GM23338 (cell line): ENCODE data around the gene NDFIP1. TPM values are rescaled to one million over a fixed set of nuclear protein-coding genes. Genes with fewer than 3 reads are reported as not detected.

Experiments used
- ATAC-seq: fragments of 200-7000 bp; cut with Tn5 transposase; 3 replicates; pipeline ENCODE4 v1.9.1; 2020
- DNase-seq: peaks from one replicate; pipeline ENCODE4 v3.0.0-alpha.2; 2015; ENCODE audit warnings: low spot score
- H2AFZ ChIP-seq: fragments of 200-600 bp; sonication (generic); 2 replicates; pipeline ENCODE4 v1.8.0; 2016; ENCODE audit warnings: antibody characterized with exemption, mild to moderate bottlenecking, moderate library complexity
- H3F3A ChIP-seq: fragments of 200-600 bp; sonication (generic); replicated peaks from 2 replicates; pipeline ENCODE4 v1.8.0; 2017; ENCODE audit warnings: antibody characterized with exemption, mixed run types, low read depth
- H3K27ac ChIP-seq: fragments of 200-600 bp; sonication (generic); 2 replicates; pipeline ENCODE4 v1.6.1; 2016; ENCODE audit warnings: low read depth
- H3K27me3 ChIP-seq: fragments of 200-600 bp; sonication (generic); 2 replicates; pipeline ENCODE4 v1.8.0; 2016; ENCODE audit warnings: mild to moderate bottlenecking, mixed run types, moderate library complexity; ENCODE audit not compliant: insufficient read depth
- H3K36me3 ChIP-seq: fragments of 200-600 bp; sonication (generic); 2 replicates; pipeline ENCODE4 v1.8.0; 2016; ENCODE audit warnings: mild to moderate bottlenecking; ENCODE audit not compliant: insufficient read depth
- H3K4me1 ChIP-seq: fragments of 200-600 bp; sonication (generic); 2 replicates; pipeline ENCODE4 v1.8.0; 2016; ENCODE audit warnings: mild to moderate bottlenecking, moderate library complexity; ENCODE audit not compliant: insufficient read depth
- H3K4me2 ChIP-seq: fragments of 200-600 bp; sonication (generic); 2 replicates; pipeline ENCODE4 v1.7.1; 2017; ENCODE audit warnings: mixed run types
- H3K4me3 ChIP-seq: fragments of 200-600 bp; sonication (generic); 2 replicates; pipeline ENCODE4 v1.6.1; 2016; ENCODE audit warnings: mixed run types
- H3K79me2 ChIP-seq: fragments of 200-600 bp; sonication (generic); replicated peaks from 2 replicates; pipeline ENCODE4 v1.8.0; 2017; ENCODE audit warnings: mild to moderate bottlenecking; ENCODE audit not compliant: insufficient read depth
- H3K9me2 ChIP-seq: fragments of 200-600 bp; sonication (generic); 2 replicates; pipeline ENCODE4 v1.8.0; 2017; ENCODE audit not compliant: insufficient read depth
- H4K20me1 ChIP-seq: fragments of 200-600 bp; sonication (generic); replicated peaks from 2 replicates; pipeline ENCODE4 v1.8.0; 2017; ENCODE audit warnings: mild to moderate bottlenecking; ENCODE audit not compliant: insufficient read depth
- H3K27ac Mint-ChIP-seq: 2 replicates; pipeline ENCODE4 v1.8.0; 2020; ENCODE audit warnings: inconsistent platforms, mild to moderate bottlenecking, moderate library complexity, mixed read lengths
- H3K27me3 Mint-ChIP-seq: 3 replicates; pipeline ENCODE4 v1.8.0; 2022; ENCODE audit warnings: low read depth, mild to moderate bottlenecking, moderate library complexity, mixed read lengths, inconsistent platforms; ENCODE audit not compliant: insufficient read depth, poor library complexity
- H3K36me3 Mint-ChIP-seq: 3 replicates; pipeline ENCODE4 v1.8.0; 2021; ENCODE audit warnings: low read depth, mild to moderate bottlenecking, inconsistent platforms, moderate library complexity, mixed read lengths
- H3K4me1 Mint-ChIP-seq: 3 replicates; pipeline ENCODE4 v1.8.0; 2020; ENCODE audit warnings: mild to moderate bottlenecking, inconsistent platforms, mixed read lengths
- H3K4me3 Mint-ChIP-seq: 3 replicates; pipeline ENCODE4 v1.8.0; 2021; ENCODE audit warnings: moderate library complexity, mild to moderate bottlenecking, inconsistent platforms, mixed read lengths
- H3K9me3 Mint-ChIP-seq: 3 replicates; pipeline ENCODE4 v1.8.0; 2020; ENCODE audit warnings: moderate library complexity, mild to moderate bottlenecking, inconsistent platforms, mixed read lengths
- CREB1 ChIP-seq: fragments of 250-450 bp; sonication (Bioruptor Pico); IDR thresholded peaks from 2 replicates; pipeline ENCODE4 v1.5.0; 2020; ENCODE audit warnings: low read depth, mild to moderate bottlenecking, moderate library complexity
- CTCF ChIP-seq, 2 experiments: fragments of 200-600 bp in 1 of 2; sonication (generic) in 1 of 2; conservative IDR thresholded peaks; 2 replicates each; pipeline versions ENCODE4 v1.5.1 to v1.6.1; 2016 to 2017; ENCODE audit warnings: antibody characterized with exemption in 2 of 2, low read depth in 2 of 2, mild to moderate bottlenecking in 2 of 2, moderate library complexity in 1 of 2
- ETS1 ChIP-seq: IDR thresholded peaks from 2 replicates; pipeline ENCODE4 v1.6.1; 2016; ENCODE audit warnings: antibody characterized with exemption
- EZH2 ChIP-seq: fragments of 200-600 bp; sonication (generic); IDR thresholded peaks from one replicate; pipeline ENCODE4 v1.8.0; 2017; ENCODE audit warnings: antibody characterized with exemption, mild to moderate bottlenecking, low read depth; ENCODE audit not compliant: unreplicated experiment
- JUNB ChIP-seq: IDR thresholded peaks from one replicate; pipeline ENCODE4 v1.6.1; 2016; ENCODE audit warnings: antibody characterized with exemption; ENCODE audit not compliant: unreplicated experiment
- POLR2AphosphoS5 ChIP-seq: IDR thresholded peaks from 2 replicates; pipeline ENCODE4 v1.6.1; 2016; ENCODE audit warnings: antibody characterized with exemption, low read depth
- REST ChIP-seq: IDR thresholded peaks from one replicate; pipeline ENCODE4 v1.6.1; 2018; ENCODE audit warnings: antibody characterized with exemption; ENCODE audit not compliant: unreplicated experiment
- STAT1 ChIP-seq: IDR thresholded peaks from one replicate; pipeline ENCODE4 v1.6.1; 2016; ENCODE audit warnings: antibody characterized with exemption; ENCODE audit not compliant: unreplicated experiment
- ZNF114 ChIP-seq: fragments of 250-450 bp; sonication (Bioruptor Pico); IDR thresholded peaks from 2 replicates; pipeline ENCODE4 v1.5.0; 2020; ENCODE audit warnings: mild to moderate bottlenecking, moderate library complexity
- ZNF331 ChIP-seq: fragments of 250-450 bp; sonication (Bioruptor Pico); IDR thresholded peaks from 2 replicates; pipeline ENCODE4 v1.5.0; 2020; ENCODE audit warnings: low read depth, mild to moderate bottlenecking, moderate library complexity
- polyA plus RNA-seq: library from polyadenylated mRNA; unstranded; fragments of >200 nt; fragmentation: Nextera tagmentation; extraction: Ambion mirVana; gene quantifications from 2 replicates; pipeline ENCODE4 v1.2.1, GENCODE V29; 2016
- total RNA-seq: library from RNA; depleted of rRNA; stranded (reverse); fragments of >200 nt; shearing (Covaris generic); gene quantifications from 2 replicates; pipeline ENCODE4 v1.2.3, GENCODE V29; 2014

NDFIP1 gene
- total and polyA plus RNA-seq, 2 experiments from 2014 or later: 24.3 to 45.0 TPM

GRCh38 chr5:142183561-142183960, 75.0 kb downstream of the NDFIP1 start:
- TF ChIP-seq CREB1 (CRISPR knock-in tag) (no peak), ZNF331 (CRISPR knock-in tag) (no peak), STAT1 (no peak), EZH2 (no peak)
- no peaks in the 10 kb centered on the region for H3K36me3 ChIP-seq
- H4K20me1 ChIP-seq: no peaks in the 10 kb centered on the region
- ATAC-seq (no peak), DNase-seq (no peak)
- H3K9me3 Mint-ChIP-seq: no peaks in the 10 kb centered on the region
- H3K4me1 ChIP-seq: peaks cover 26% of the 10 kb centered on the region
- H3K36me3 Mint-ChIP-seq: no peaks in the 10 kb centered on the region
- no peaks in the 10 kb centered on the region for H3F3A ChIP-seq
- peaks cover 9% of the 10 kb centered on the region for H3K27me3 Mint-ChIP-seq
- H3K27me3 ChIP-seq: no peaks in the 10 kb centered on the region
- H3K79me2 ChIP-seq: no peaks in the 10 kb centered on the region
- H3K9me2 ChIP-seq: no peaks in the 10 kb centered on the region
- no peak overlapping the region for H3K4me3 Mint-ChIP-seq
- no peak overlapping the region for H3K4me3 ChIP-seq
- H2AFZ ChIP-seq: no peak overlapping the region
- no peak overlapping the region for H3K4me2 ChIP-seq
- peaks cover 35% of the 10 kb centered on the region for H3K4me1 Mint-ChIP-seq
- no peak overlapping the region for H3K27ac Mint-ChIP-seq
- no peak overlapping the region for H3K27ac ChIP-seq

GRCh38 chr5:142184988-142185387, 76.4 kb downstream of the NDFIP1 start:
- H3K4me3 ChIP-seq: no peak overlapping the region
- peak overlapping the region; percentile 21; the same call in 1 of the 2 replicates for H3K4me2 ChIP-seq
- H3F3A ChIP-seq: no peaks in the 10 kb centered on the region
- no peaks in the 10 kb centered on the region for H3K9me2 ChIP-seq
- H3K79me2 ChIP-seq: no peaks in the 10 kb centered on the region
- H3K4me1 ChIP-seq: peaks cover 26% of the 10 kb centered on the region
- Mint-ChIP-seq H3K27ac (no peak overlapping the region; the same call in 1 of the 2 replicates), H3K4me1 (peaks cover 35% of the 10 kb centered on the region), H3K9me3 (no peaks in the 10 kb centered on the region), H3K27me3 (peaks cover 11% of the 10 kb centered on the region), H3K36me3 (no peaks in the 10 kb centered on the region), H3K4me3 (no peak overlapping the region)
- ATAC-seq (peak; percentile 35; the same call in 2 of the 3 replicates), DNase-seq (peak; percentile 42)
- H3K36me3 ChIP-seq: no peaks in the 10 kb centered on the region
- H2AFZ ChIP-seq: peak overlapping the region; percentile 92
- H4K20me1 ChIP-seq: no peaks in the 10 kb centered on the region
- no peaks in the 10 kb centered on the region for H3K27me3 ChIP-seq
- H3K27ac ChIP-seq: no peak overlapping the region
- TF ChIP-seq ZNF331 (CRISPR knock-in tag) (no peak), POLR2AphosphoS5 (no peak), CTCF (conservative IDR thresholded peaks at IDR 0.05; ENCODE audit: low read depth in 2 of 2) (no peak), ETS1 (no peak), REST (no peak), JUNB (no peak), STAT1 (no peak), CREB1 (CRISPR knock-in tag) (no peak), ZNF114 (CRISPR knock-in tag) (no peak)
